ENCODE results near the gene IGFBP5.

Gene IGFBP5

GRCh38 chr2:216687111-216687510, 8.2 kb downstream of the IGFBP5 start:
- DNase-seq: no peak

DNA sequence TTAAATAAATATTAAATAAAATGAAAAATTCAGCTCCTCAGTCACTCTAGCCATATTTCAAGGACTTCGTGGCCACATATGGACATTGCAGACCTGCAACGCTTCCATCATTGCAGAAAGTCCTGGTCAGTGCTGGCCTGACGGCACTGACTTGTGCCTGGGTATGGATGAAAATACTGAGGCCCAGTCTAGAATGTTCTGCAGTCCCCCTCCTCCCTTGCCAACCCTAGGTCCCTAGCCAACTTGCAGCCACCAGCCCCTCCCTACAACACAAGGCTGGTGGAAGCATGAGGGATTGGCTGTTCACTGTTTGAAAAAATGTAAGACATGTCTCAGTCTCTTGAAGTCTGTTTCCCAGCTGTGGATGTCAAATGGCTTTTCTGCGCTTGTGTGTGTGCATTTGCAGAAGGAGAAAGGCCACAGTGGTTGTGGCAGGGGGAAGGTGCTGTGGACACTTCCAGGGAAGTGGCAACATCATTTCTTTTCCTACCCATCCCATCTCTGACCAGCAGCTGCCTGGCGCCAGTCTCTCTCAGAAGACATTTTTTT, 9.9 kb downstream of the IGFBP5 start:
- no peak for DNase-seq

DNA sequence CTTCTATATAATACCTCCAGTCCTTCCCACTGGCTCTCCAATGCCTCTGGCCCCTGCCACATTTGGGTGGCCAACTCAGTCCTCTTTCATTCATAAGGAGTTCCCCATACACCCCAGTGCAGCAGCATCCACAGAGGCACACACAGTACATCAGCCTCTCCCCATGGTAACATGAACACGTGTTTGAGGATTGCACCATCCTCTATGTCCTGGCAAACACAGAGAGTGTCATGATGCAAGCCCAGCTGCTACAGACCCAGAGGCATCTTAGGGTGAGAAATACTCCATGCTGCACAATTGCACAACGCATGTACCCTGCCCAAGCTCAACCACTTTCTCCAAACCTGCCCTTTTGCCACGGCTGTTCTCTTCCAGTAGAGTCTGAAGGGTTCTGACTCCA, 11.5 kb downstream of the IGFBP5 start:
- no peak for DNase-seq

DNA sequence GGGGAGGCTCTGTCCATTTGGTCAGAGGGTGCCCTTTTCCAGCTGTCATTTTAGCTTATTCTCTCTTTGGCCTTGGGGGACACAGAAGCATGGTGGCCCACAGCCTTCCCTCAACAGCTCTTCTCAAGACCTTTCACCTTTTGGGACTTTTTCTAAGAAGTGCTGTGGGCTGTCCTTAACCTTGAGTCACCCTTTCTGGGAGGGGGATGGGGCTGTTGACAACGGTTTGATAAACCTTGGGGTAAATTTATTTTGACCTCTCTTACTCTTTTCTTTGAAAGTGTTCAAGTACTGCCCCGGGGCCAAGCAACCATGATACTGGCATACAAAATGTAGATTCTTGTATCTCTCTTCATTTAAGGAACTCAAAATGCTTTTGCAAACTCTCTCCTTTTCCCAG, 13.7 kb downstream of the IGFBP5 start:
- no peak for DNase-seq

GRCh38 chr2:216680951-216681629, 14.3 kb downstream of the IGFBP5 start:
- no peak for DNase-seq

DNA sequence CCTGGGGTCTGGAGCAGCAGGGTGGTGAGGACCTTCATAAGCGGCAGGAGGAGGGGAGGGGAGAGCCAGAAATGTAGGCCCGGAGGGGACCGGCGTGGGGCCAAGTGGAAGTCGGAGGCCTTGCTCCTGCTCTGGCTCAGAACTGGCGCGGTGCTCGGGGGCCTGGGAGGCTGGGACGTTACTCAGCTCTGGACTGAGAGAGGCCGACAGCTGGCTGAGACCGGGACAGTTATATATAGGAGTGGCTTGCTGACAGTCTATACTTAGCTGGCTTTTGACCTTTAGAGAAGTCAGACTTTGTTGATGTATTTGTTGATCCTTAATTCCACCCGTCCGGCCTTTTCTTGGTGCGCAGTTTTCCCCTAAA, 15.7 kb downstream of the IGFBP5 start:
- DNase-seq: no peak

DNA sequence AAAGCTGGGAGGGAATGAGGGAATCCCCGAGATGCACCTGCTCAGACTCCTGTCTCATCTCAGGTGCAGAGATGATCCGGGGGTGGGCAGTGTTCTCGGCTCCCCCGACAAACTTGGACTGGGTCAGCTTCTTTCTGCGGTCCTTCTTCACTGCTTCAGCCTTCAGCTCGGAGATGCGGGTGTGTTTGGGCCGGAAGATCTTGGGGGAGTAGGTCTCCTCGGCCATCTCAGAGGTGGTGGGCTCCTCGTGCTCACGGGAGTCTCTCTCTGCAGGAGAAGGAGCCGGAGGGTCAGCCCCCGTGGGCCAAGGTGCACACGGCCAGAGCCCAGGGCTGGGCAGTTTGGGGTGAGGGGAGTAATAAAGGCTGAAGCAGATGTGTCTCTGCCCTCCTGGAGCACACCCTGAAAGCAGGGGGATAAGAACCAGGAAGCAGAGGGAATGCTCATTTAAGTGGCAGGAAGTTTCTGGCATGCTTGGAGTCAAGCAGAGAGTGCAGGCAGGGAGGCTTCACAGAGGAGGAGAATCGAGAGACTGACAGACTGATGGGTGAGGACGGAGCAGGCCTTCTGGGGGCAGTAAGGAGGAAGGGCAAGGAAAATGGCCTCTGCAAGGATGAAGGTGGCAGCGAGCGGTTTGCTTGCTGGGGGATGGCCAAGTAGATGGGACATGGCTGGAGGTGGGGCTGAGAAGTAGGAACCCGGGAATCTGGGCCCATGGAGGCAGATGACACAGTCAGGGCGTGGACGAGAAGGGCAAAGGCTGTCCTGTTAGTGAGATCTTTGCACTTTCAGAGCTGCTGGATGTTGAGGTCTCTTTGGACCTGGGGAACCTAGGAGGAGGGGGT, 16.3 kb downstream of the IGFBP5 start:
- no peak for DNase-seq

DNA sequence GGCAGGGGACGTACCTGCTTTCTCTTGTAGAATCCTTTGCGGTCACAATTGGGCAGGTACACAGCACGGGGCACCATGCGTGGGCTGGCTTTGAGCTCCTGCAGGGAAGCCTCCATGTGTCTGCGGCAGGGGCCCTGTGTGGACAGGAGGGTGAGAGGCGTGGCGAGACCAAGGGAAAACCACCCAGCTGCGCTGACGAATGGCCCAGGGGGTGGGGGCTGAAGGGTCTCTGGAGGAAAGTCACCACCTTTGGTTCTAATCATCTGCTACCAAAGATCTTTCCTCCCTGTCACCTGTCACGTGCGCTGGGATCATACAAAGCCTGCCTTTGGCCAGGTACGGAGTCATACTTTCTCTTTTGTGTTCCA, 17.3 kb downstream of the IGFBP5 start:
- DNase-seq: no peak

DNA sequence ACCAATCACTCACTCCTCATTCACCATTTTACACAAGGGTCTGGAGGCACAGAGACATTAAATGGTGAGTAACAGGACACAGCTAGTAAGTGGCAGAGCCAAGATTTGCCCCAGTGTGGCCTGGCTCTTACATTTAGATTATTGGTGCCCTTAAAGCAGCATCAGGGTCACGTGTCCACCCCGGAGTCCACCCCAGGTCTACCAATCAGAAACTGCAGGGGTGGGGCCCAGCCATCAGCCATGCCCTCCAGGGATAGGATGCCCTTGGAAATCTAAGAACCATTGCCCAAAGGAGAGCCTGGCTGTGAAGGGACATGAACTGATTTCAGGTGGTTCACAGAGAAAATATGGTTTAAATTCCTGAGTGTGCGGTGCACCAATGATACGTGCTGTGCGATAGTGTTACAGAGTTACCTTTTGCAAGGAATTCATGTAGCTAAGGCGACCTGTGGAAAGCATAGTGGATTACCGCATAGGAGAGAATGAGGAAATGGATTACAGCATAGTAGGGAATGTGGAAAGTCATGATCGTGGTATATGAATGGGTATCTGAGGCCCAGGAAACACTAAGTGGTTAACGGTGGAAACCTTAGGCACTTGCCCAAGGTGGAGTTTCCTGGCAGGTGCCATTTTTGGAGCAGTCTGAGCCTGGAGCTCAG, 17.8 kb downstream of the IGFBP5 start:
- DNase-seq: no peak

DNA sequence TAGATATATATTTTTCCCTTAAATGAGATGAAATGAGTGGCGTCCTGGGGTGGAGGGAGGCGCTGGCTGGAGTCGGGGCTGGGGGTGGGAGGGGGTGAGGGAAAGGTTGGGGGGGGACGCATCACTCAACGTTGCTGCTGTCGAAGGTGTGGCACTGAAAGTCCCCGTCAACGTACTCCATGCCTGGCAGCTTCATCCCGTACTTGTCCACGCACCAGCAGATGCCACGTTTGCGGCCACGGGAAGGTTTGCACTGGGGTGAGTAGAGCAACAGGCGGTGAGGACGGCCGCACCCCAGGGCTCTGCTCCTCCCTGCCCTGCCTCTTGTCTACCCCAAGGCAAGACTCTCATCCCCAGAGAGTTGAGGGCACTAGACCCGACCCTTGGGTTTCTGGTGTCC, 18.7 kb downstream of the IGFBP5 start:
- DNase-seq: no peak

- no peak for DNase-seq
Measured at GRCh38 chr2:216674376-216674775, 21.0 kb downstream of the IGFBP5 start.

- no peak for DNase-seq
Measured at GRCh38 chr2:216673609-216674008, 21.7 kb downstream of the IGFBP5 start.

DNA sequence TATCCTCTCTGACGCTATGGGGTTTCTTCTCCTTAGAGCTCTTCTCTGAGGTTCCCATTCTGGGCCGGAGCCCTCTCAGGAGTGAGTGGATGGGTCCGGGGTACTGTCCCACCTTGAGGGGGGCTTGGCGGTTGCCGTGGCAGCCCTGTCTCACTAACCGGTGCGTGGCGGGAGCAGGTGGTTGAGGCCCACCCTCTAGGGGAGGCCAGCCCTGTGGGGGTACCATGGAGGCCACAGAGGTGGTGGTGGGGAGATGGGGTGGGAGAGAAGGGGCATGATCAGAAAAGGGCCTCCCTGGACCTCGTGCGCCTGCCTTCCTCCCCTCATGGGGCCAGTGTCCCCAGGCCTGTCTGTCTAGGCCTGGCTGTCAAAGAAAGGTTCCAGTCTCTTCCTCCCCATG, 22.3 kb downstream of the IGFBP5 start:
- no peak for DNase-seq

DNA sequence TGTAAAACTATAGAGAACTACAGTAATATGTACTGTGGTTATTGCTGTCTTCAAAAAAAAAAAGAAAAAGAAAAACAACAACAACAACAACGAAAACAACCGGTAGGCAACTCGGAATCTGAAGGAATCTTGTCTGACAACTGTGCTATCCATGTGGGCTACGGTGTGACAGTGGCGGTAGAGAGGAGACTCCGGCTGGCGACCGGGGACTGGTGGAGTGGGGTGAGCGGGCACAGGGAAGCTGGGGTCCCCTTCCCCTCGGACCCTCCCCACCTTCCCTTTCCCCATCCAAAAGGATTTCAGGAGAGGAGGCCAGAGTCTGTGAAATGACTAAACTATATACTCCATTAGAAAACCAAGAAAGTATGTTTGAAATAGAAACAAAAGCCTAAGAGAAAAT, 22.9 kb downstream of the IGFBP5 start:
- no peak for DNase-seq

DNA sequence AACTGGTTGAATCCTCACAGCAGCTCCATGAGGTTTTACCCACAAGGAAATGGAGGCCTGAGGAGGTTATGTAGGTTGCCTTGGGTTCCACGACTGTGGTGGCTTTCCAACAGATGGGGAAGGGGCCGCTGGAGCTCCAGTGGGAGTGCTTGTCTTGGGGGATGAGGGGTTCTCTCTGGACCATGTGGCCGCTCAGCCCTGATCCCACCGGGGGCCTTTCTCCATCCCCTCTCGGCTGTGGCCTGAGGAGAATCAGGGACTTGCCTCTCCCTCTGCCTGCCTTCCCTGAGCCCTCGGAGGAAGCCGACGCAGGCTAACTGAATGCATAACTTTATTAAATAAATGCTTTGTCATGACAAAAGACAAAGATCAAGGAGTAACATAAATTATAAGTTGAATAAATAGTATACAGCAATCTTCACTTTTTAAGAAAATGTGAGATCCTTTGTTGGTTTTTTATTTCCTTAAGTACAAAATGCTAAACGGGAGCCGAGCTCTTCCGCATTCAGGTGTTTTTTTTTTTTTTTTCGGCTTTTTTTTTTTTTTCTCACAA, 23.5 kb downstream of the IGFBP5 start:
- DNase-seq: no peak

GRCh38 chr2:216671081-216671411, 24.3 kb downstream of the IGFBP5 start:
- DNase-seq: no peak

DNA sequence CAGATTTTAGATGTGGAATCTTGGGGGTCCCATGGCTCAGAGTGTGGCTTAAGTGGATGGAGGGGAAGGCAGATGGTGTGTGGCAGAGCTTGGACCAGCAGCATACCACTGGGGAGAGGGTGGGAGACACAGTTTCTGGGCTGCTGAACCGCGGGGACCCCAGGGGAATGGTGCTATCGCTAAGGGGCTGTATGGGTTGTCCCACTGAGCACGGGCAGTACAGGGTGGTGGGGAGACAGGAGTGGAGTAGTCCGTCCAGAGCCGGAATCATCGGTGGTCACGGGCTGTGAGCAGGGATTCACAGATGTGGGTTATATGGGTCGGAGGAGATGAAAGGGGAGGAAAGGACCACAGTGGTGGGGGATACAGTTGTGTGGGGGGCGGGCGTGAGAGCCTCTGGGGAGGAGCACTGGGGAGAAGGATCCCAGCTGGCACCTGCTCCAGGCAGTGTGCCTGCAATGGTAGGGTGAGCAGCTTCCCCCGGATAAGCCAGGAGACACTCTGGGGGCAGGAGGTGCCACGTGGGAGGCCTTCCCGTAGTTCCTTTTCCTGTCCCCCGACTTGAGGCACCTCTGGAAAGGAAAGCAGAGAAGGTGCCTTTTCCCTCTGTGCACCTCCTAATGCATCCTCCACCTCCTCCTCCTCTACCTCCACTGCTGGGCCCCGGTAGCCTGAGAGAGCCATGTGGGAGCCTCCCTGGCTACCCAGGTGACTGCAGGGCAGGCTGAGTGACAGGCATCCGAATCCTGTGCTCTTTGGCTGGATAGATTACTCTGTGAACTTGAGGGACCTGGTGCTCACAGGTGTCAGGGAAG, 24.9 kb downstream of the IGFBP5 start:
- DNase-seq: no peak

- peak; percentile 67 for DNase-seq
Measured at GRCh38 chr2:216666461-216667233, 28.7 kb downstream of the IGFBP5 start.

DNA sequence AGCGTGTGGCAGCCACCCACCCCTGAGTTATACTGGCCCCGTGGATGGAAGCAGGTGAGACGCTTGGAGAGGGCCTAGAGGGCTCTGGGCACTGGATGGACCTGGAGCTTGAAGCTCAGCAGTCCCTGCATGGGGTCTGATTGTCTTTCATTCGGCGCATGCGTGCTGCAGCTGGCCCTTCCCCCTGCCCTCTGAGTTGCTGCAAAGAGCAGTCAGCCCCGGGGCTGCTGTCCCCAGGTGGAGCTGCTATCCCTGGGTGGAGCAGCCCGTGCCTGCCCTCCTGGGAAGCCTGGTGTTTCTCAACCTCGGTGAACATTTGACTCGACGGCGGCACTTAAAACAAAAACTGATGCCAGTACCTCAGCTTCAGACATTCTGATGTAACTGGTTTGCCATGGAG, 29.6 kb downstream of the IGFBP5 start:
- DNase-seq: no peak

GRCh38 chr2:216665242-216665641, 30.1 kb downstream of the IGFBP5 start:
- DNase-seq: no peak

- DNase-seq: no peak
Measured at GRCh38 chr2:216664593-216665034, 30.7 kb downstream of the IGFBP5 start.

- DNase-seq: no peak
Measured at GRCh38 chr2:216663846-216664245, 31.5 kb downstream of the IGFBP5 start.

Measured in 8988T (cell line).